ENCODE results near the gene ANGPTL1. TPM values are rescaled to one million over a fixed set of nuclear protein-coding genes. Genes with fewer than 3 reads are reported as not detected.

Gene ANGPTL1
- polyA plus RNA-seq, 2 of the 4 experiments (the other 2 are of a cell fraction), result 0.12 TPM; not detected in 1

DNA sequence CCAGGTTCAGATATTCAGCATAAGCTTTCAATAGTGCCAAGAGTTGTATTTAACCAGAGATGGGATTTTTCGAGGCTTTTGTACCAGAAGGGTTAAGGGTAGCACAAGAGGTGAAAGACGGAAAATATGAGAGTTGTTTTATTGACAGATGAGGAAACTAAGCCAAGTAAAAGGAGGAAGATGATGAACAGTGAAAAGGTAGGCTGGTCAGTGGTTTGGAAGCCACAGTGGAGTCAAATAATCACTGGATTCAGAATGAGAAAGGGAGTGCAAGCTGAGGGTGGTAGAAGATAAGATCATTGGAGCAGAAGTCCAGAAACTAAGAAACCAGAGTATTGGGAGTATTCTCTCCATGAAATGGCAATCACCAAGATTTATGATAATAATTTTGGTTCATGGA, 45.7 kb downstream of the ANGPTL1 start (continued):
- TF ChIP-seq, protein P1, sequence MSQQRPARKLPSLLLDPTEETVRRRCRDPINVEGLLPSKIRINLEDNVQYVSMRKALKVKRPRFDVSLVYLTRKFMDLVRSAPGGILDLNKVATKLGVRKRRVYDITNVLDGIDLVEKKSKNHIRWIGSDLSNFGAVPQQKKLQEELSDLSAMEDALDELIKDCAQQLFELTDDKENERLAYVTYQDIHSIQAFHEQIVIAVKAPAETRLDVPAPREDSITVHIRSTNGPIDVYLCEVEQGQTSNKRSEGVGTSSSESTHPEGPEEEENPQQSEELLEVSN (IDR thresholded peaks at IDR 0.05; ENCODE audit: borderline replicate concordance, low read depth), result no peak
- TF ChIP-seq HES2 (IDR thresholded peaks at IDR 0.05), result no peak

GRCh38 chr1:178821134-178821866, 49.6 kb downstream of the ANGPTL1 start:
- Histone ChIP-seq H3K9me3 (no peaks in the 10 kb centered on the region), H3K27ac (no peak overlapping the region), H3K4me3 (no peak overlapping the region), H3K4me2 (no peak overlapping the region), H3K4me1 (no peaks in the 10 kb centered on the region)
- WGBS (ENCODE audit: missing lambda C conversion rate), result 96% methylated on average over 1 of the region's 1 CpG
- DNase-seq (ENCODE audit: low read depth in 1 of 2, low spot score in 1 of 2) (no peak), ATAC-seq (no peak), FAIRE-seq (no peak)
- no peak for TF ChIP-seq RNF2 (IDR thresholded peaks at IDR 0.05; ENCODE audit: borderline replicate concordance, low read depth)
- no peak for TF ChIP-seq MAFK (IDR thresholded peaks at IDR 0.05; ENCODE audit: partially characterized antibody)
- no peak for TF ChIP-seq EHF (CRISPR knock-in tag; IDR thresholded peaks at IDR 0.05)
- no peak for TF ChIP-seq RFX5 (IDR thresholded peaks at IDR 0.05)
- TF ChIP-seq HDAC2 (IDR thresholded peaks at IDR 0.05), result no peak
- TF ChIP-seq BHLHE40 (IDR thresholded peaks at IDR 0.05; ENCODE audit: low read depth, low read length), result no peak
- TF ChIP-seq, protein P2, sequence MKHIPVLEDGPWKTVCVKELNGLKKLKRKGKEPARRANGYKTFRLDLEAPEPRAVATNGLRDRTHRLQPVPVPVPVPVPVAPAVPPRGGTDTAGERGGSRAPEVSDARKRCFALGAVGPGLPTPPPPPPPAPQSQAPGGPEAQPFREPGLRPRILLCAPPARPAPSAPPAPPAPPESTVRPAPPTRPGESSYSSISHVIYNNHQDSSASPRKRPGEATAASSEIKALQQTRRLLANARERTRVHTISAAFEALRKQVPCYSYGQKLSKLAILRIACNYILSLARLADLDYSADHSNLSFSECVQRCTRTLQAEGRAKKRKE (CRISPR knock-in tag; IDR thresholded peaks at IDR 0.05; ENCODE audit: low read depth), result no peak
- TF ChIP-seq NR3C1 (IDR thresholded peaks at IDR 0.05), result no peak
- POLR2A ChIA-PET, result no interaction called here
- CTCF ChIA-PET, result no interaction called here

DNA sequence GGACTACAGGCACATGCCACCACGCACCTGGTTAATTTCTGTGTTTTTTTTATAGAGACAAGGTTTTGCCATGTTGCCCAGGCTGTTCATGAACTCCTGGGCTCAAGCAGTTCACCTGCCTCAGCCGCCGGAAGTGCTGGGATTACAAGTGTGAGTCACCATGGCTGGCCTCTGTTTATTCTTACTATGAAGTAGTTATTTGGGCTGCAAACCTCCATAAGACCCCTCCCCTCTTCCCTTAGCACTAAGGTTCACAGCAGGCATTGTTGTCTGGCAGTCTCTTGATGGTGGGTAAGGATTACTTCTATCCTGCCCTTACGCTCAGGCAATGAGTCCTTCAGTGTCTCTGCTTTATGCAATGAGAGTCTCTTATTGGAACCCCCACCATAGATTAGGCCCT, 51.8 kb downstream of the ANGPTL1 start:
- no peak for FAIRE-seq
- H3K4me3 ChIP-seq, result no peak overlapping the region
- DNase-seq (ENCODE audit: low read depth in 1 of 2, low spot score in 1 of 2), result no peak
- TF ChIP-seq SREBF2 (IDR thresholded peaks at IDR 0.05) (no peak), ESRRA (IDR thresholded peaks at IDR 0.05; ENCODE audit: borderline replicate concordance, low read length) (no peak)
- 85% methylated on average over 4 of the region's 4 CpGs for WGBS (ENCODE audit: missing lambda C conversion rate)
- POLR2A ChIA-PET, result no interaction called here
- H3K4me1 ChIP-seq, result no peaks in the 10 kb centered on the region
- no peak overlapping the region for H3K27ac ChIP-seq
- no peak overlapping the region for H3K4me2 ChIP-seq
- no peak for ATAC-seq
- no peaks in the 10 kb centered on the region for H3K9me3 ChIP-seq
- CTCF ChIA-PET, result no interaction called here

DNA sequence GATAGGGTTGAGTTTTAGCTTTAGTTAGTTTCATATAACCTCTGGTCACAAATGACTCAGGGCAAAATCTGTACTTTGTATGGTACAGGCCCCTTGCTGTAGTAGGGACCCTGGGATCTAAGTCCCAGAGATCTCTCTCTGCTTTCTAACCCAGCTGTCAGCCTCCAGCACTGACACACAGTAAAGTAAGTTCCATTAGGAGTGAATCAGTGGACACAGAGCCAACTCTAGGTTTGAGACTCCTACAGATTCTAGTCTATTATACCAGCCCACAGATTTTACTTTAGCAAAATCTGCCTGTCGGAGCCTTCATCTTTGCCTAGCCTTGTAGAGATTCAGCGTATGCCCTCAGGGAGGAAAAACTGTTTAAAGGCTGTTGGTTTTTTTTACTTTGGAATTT, 52.5 kb downstream of the ANGPTL1 start:
- ChIA-PET CTCF (no interaction called here), POLR2A (no interaction called here)
- H3K4me2 ChIP-seq, result no peak overlapping the region
- no peaks in the 10 kb centered on the region for H3K4me1 ChIP-seq
- DNase-seq (ENCODE audit: low read depth in 1 of 2, low spot score in 1 of 2), result no peak
- WGBS (ENCODE audit: missing lambda C conversion rate), result 91% methylated on average over 2 of the region's 2 CpGs
- ATAC-seq, result no peak
- TF ChIP-seq REST (IDR thresholded peaks at IDR 0.05), result no peak
- TF ChIP-seq GATA3 (IDR thresholded peaks at IDR 0.05; ENCODE audit: borderline replicate concordance), result no peak
- TF ChIP-seq, protein P1 (IDR thresholded peaks at IDR 0.05; ENCODE audit: borderline replicate concordance, low read depth), result no peak
- no peak for TF ChIP-seq ZC3H11A (IDR thresholded peaks at IDR 0.05)
- no peak for TF ChIP-seq HES2 (IDR thresholded peaks at IDR 0.05)
- TF ChIP-seq BHLHE40 (IDR thresholded peaks at IDR 0.05; ENCODE audit: low read depth, low read length), result no peak
- TF ChIP-seq KDM1A (IDR thresholded peaks at IDR 0.05; ENCODE audit: low read depth), result no peak
- TF ChIP-seq, protein P3, sequence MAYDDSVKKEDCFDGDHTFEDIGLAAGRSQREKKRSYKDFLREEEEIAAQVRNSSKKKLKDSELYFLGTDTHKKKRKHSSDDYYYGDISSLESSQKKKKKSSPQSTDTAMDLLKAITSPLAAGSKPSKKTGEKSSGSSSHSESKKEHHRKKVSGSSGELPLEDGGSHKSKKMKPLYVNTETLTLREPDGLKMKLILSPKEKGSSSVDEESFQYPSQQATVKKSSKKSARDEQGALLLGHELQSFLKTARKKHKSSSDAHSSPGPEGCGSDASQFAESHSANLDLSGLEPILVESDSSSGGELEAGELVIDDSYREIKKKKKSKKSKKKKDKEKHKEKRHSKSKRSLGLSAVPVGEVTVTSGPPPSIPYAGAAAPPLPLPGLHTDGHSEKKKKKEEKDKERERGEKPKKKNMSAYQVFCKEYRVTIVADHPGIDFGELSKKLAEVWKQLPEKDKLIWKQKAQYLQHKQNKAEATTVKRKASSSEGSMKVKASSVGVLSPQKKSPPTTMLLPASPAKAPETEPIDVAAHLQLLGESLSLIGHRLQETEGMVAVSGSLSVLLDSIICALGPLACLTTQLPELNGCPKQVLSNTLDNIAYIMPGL (CRISPR knock-in tag; IDR thresholded peaks at IDR 0.05; ENCODE audit: borderline replicate concordance), result no peak
- TF ChIP-seq MYC (IDR thresholded peaks at IDR 0.05; ENCODE audit: borderline replicate concordance, low read length), result no peak
- TF ChIP-seq CBX2 (IDR thresholded peaks at IDR 0.05; ENCODE audit: borderline replicate concordance, low read depth), result no peak
- TF ChIP-seq ESRRA (IDR thresholded peaks at IDR 0.05; ENCODE audit: borderline replicate concordance, low read length), result no peak
- TF ChIP-seq RFX5 (IDR thresholded peaks at IDR 0.05), result no peak
- TF ChIP-seq CBX8 (IDR thresholded peaks at IDR 0.05), result no peak
- TF ChIP-seq ZSCAN20 (CRISPR knock-in tag; IDR thresholded peaks at IDR 0.05), result no peak
- no peak for FAIRE-seq
- no peak overlapping the region for H3K4me3 ChIP-seq
- H3K27ac ChIP-seq, result no peak overlapping the region
- no peaks in the 10 kb centered on the region for H3K9me3 ChIP-seq
